ENCODE measurements around the gene TMEM135.

- TF ChIP-seq, protein P1, sequence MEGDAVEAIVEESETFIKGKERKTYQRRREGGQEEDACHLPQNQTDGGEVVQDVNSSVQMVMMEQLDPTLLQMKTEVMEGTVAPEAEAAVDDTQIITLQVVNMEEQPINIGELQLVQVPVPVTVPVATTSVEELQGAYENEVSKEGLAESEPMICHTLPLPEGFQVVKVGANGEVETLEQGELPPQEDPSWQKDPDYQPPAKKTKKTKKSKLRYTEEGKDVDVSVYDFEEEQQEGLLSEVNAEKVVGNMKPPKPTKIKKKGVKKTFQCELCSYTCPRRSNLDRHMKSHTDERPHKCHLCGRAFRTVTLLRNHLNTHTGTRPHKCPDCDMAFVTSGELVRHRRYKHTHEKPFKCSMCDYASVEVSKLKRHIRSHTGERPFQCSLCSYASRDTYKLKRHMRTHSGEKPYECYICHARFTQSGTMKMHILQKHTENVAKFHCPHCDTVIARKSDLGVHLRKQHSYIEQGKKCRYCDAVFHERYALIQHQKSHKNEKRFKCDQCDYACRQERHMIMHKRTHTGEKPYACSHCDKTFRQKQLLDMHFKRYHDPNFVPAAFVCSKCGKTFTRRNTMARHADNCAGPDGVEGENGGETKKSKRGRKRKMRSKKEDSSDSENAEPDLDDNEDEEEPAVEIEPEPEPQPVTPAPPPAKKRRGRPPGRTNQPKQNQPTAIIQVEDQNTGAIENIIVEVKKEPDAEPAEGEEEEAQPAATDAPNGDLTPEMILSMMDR (conservative IDR thresholded peaks at IDR 0.05; ENCODE audit: low read depth, low read length), result no peak
- TF ChIP-seq EZH2phosphoT487 (IDR thresholded peaks at IDR 0.05; ENCODE audit: borderline replicate concordance, low read length), result no peak
- TF ChIP-seq EZH2 (IDR thresholded peaks at IDR 0.05; ENCODE audit: low read length, unreplicated experiment), result no peak
Measured at GRCh38 chr11:87292598-87292997, 254.9 kb downstream of the TMEM135 start.

All from PC-3 (cell line).